ENCODE results near the gene CNGB1. TPM values are rescaled to one million over a fixed set of nuclear protein-coding genes. Genes with fewer than 3 reads are reported as not detected.

Gene CNGB1
- total and polyA plus RNA-seq, 8 donors, result 0.03 to 0.43 (median 0.05) TPM; not detected in 3

DNA sequence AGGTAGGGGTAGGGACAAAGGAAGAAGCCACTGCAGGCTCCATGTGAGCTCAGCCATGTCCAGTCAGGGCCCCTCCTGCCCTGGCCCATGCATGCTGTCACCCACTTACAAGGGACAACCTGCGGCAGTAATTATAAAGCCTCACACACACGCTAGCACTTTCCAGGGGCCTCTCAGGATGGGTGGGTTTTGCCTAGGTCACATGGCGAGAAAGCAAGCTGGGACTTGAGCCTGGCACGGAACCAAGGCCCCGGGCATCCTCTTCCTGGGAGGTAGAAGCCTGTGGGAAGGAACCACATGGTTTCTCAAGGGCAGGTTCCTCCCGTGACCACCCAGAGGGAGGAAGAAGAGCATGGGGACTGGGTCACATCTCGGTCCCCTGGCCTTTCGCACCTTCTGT is 22.5 kb upstream of the CNGB1 start:
- peak overlapping the region in 3 of 4 donors; percentile 63 to 84 (median 79) for H3K27ac ChIP-seq
- ATAC-seq (peak; percentile 36 to 68 (median 50)), DNase-seq (peak in 5 of 6 donors; percentile 59 to 82 (median 65)), FAIRE-seq (no peak)
- H3K36me3 ChIP-seq, result peaks cover 8 to 22% (median 13%) of the 10 kb centered on the region in 3 donors
- no peaks in the 10 kb centered on the region for H3K27me3 ChIP-seq
- WGBS, 2 donors, result 36 to 40% methylated on average over 8 of the region's 8 CpGs
- H3K4me3 ChIP-seq, result no peak overlapping the region
- intact Hi-C loops (cut with DNase I), result loop anchor here in 1 of 3 donors (10.0 kb wide), 1 partner anchor 409 kb away; no protein-coding TSS in a partner anchor
- H3K4me1 ChIP-seq, result peaks cover 10 to 21% (median 19%) of the 10 kb centered on the region in 3 donors
- H3K9me3 ChIP-seq, result no peaks in the 10 kb centered on the region
- TF ChIP-seq CTCF (IDR thresholded peaks at IDR 0.05), result no peak

- peaks cover 6 to 11% (median 8%) of the 10 kb centered on the region in 3 donors for H3K36me3 ChIP-seq
- TF ChIP-seq CTCF (IDR thresholded peaks at IDR 0.05), result no peak
- ATAC-seq (no peak), DNase-seq (no peak), FAIRE-seq (no peak)
- H3K27ac ChIP-seq, result peak overlapping the region in 2 of 4 donors; percentile 63 to 79
- 97% methylated on average over 6 of the region's 6 CpGs for WGBS, 2 donors
- peaks cover 10 to 21% (median 19%) of the 10 kb centered on the region in 3 donors for H3K4me1 ChIP-seq
- H3K4me3 ChIP-seq, result no peak overlapping the region
- no peaks in the 10 kb centered on the region for H3K9me3 ChIP-seq
- no peaks in the 10 kb centered on the region for H3K27me3 ChIP-seq
- intact Hi-C loops (cut with DNase I), result loop anchor here in 1 of 3 donors (10.0 kb wide), 1 partner anchor 407 kb away; no protein-coding TSS in a partner anchor
Observed at GRCh38 chr16:57992084-57992483, 21.2 kb upstream of the CNGB1 start.

DNA sequence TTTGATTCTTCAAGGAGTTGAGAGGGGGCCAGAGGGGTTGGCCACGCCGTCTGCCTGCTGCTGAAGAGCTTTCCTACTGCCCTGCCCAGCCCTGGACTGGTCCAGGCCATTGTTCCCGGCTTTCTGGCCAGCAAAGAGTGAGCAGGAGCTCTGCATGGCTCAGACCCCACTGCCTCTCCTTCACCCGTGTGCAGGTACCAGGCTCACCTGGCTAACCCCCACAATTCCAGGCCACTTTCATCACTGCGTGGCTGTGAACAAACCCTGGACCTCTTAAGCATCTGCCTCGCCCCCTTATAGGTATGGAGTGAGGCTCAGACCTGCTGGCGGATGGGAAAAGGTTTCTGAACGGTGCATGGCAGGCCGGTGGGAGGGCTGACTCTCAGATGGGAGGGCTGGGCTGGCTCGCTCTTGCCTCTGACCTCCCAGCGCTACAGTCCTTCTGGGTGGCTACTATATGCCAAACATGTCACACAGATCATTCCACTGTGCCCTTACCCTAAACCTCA is 20.7 kb upstream of the CNGB1 start:
- intact Hi-C loops (cut with DNase I), result loop anchor here in 1 of 3 donors (10.0 kb wide), 1 partner anchor 407 kb away; no protein-coding TSS in a partner anchor
- Histone ChIP-seq H3K27ac (no peak overlapping the region), H3K4me3 (no peak overlapping the region), H3K36me3 (peaks cover 1 to 6% (median 3%) of the 10 kb centered on the region in 3 donors), H3K27me3 (no peaks in the 10 kb centered on the region), H3K9me3 (no peaks in the 10 kb centered on the region), H3K4me1 (peaks cover 10 to 21% (median 19%) of the 10 kb centered on the region in 3 donors)
- DNase-seq (no peak), ATAC-seq (no peak), FAIRE-seq (no peak)
- no peak for TF ChIP-seq CTCF (IDR thresholded peaks at IDR 0.05)
- 92 to 93% methylated on average over 11 of the region's 11 CpGs for WGBS, 2 donors

- ATAC-seq (peak in 1 of 4 donors; percentile 18), DNase-seq (peak in 1 of 6 donors; percentile 56), FAIRE-seq (no peak)
- intact Hi-C loops (cut with DNase I), result no loop called here
- no peaks in the 10 kb centered on the region for H3K36me3 ChIP-seq
- H3K4me3 ChIP-seq, result no peak overlapping the region
- H3K4me1 ChIP-seq, result peaks cover 10 to 18% (median 17%) of the 10 kb centered on the region in 3 donors
- H3K27me3 ChIP-seq, result no peaks in the 10 kb centered on the region
- WGBS, 2 donors, result 58 to 73% methylated on average over 1 of the region's 1 CpG
- H3K9me3 ChIP-seq, result no peaks in the 10 kb centered on the region
- no peak for TF ChIP-seq CTCF (IDR thresholded peaks at IDR 0.05)
- H3K27ac ChIP-seq, result no peak overlapping the region
Observed at GRCh38 chr16:57988929-57989328, 18.0 kb upstream of the CNGB1 start.
